Subcutaneous abdominal adipose tissue (tissue), 5 donors: ENCODE results near the gene SSBP3.

ENCODE experiments used
- H3K27ac ChIP-seq: one replicate; pipeline ENCODE4 v1.7.0; 2013; ENCODE audit warnings: low read depth, mild to moderate bottlenecking, inconsistent platforms, low read length, moderate library complexity
- H3K27me3 ChIP-seq, 5 donors: one replicate each; pipeline ENCODE4 v1.7.0; 2013; ENCODE audit warnings: low read length in 5 of 5, inconsistent platforms in 1 of 5; ENCODE audit not compliant: control insufficient read depth in 5 of 5, insufficient read depth in 4 of 5
- H3K36me3 ChIP-seq, 5 donors: one replicate each; pipeline ENCODE4 v1.7.0; 2013; ENCODE audit warnings: low read length in 5 of 5; ENCODE audit not compliant: control insufficient read depth in 5 of 5, insufficient read depth in 5 of 5
- H3K4me1 ChIP-seq, 5 donors: one replicate each; pipeline ENCODE4 v1.7.0; 2013; ENCODE audit warnings: low read length in 5 of 5, mild to moderate bottlenecking in 3 of 5, moderate library complexity in 1 of 5; ENCODE audit not compliant: control insufficient read depth in 5 of 5, insufficient read depth in 5 of 5
- H3K4me3 ChIP-seq, 5 donors: one replicate each; pipeline ENCODE4 v1.7.0; 2013; ENCODE audit warnings: low read length in 5 of 5, low read depth in 1 of 5
- H3K9ac ChIP-seq, 5 donors: one replicate each; pipeline ENCODE4 v1.7.0; 2013; ENCODE audit warnings: low read length in 5 of 5, mild to moderate bottlenecking in 4 of 5, moderate library complexity in 3 of 5
- H3K9me3 ChIP-seq, 5 donors: one replicate each; pipeline ENCODE4 v1.7.0; 2013; ENCODE audit warnings: low read length in 5 of 5; ENCODE audit not compliant: control insufficient read depth in 5 of 5
- donor health status: healthy.
- donor health status: healthy.
- donor health status: healthy.
- donor health status: healthy.
- donor health status: healthy.

The SSBP3 gene

DNA sequence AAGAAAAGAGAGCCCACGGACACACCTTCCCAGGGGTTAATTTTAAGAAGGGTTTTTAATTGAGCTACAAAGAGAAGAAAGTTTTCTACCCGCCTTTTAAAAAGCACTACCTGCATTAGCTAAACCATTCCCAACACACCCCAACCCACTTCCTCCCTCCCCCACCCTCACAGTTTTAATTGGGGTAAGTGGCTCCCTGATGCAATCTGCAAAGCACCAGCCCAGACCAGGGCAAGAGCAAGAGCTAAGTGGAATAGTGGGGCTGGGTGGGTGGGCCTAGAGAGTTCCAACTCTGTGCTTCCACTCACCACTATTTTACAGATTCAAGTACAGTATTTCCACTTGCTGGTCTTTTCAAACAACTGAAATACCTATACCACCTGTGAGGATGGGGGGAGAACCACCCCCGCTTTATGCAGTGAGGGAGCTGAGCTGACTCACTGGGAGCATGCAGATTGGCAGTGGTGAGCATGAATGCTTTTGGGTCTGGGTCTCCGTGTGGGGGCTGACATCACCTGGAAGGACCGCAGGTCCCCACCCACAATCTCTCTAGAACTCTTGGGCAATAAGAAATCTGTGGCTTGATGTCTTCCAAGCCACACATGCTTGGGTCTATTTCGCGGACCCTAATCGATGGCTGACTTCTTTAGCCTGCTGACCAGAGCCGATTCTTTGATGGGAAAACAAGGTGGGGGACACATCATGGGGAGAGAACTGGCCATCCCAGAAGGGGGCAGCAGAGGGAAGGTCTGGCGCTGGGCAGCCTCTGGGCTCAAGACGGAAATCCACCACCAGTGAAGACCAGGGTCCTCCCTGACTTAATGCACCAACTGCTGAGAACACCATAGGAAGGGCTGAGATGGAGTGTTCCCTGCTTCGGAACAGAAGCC, 95.5 kb downstream of the SSBP3 start:
- no peaks in the 10 kb centered on the region for H3K27me3 ChIP-seq
- no peaks in the 10 kb centered on the region for H3K9me3 ChIP-seq
- H3K4me1 ChIP-seq: peaks cover 6 to 46% (median 39%) of the 10 kb centered on the region in 5 donors
- no peak overlapping the region for H3K27ac ChIP-seq
- H3K9ac ChIP-seq: no peak overlapping the region
- no peak overlapping the region for H3K4me3 ChIP-seq
- H3K36me3 ChIP-seq: no peaks in the 10 kb centered on the region

DNA sequence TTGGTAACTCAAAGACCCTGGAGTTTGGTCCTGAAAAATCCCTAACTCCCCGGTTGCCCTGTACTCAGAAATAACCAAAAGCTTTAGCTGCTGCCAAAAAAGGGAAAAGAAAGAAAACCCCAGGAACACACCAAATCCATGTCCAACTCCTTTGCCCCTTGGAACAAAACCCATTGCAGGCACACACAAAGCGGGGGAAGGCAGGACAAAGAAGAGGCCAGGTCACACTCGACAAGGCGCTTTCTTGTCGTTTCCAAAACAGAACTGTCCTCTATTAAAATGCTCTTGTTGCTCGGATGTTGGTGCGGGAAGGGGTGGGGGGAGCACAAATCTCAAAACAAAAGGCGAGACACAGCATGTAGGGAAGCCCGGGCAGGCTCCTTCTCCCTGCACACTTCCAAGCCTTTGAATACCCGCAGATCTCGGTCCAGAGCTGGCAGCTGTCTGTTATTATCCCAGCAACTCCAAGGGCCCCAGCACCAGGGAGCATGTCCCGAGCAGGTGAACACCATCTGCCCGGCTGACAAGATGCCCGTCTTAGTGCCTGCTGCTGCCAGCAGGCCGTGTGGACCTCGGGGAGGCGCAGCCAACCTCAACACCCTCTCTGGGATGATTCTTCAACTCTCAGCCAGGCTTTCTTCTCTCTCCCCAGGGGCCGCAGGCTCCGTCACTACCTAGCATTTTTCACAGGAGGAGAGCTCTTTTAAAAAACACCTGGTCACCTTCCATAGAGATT, 96.4 kb downstream of the SSBP3 start:
- no peaks in the 10 kb centered on the region for H3K27me3 ChIP-seq
- peaks cover 6 to 44% (median 39%) of the 10 kb centered on the region in 5 donors for H3K4me1 ChIP-seq
- H3K36me3 ChIP-seq: no peaks in the 10 kb centered on the region
- no peak overlapping the region for H3K4me3 ChIP-seq
- H3K9ac ChIP-seq: no peak overlapping the region
- H3K27ac ChIP-seq: no peak overlapping the region
- no peaks in the 10 kb centered on the region for H3K9me3 ChIP-seq

DNA sequence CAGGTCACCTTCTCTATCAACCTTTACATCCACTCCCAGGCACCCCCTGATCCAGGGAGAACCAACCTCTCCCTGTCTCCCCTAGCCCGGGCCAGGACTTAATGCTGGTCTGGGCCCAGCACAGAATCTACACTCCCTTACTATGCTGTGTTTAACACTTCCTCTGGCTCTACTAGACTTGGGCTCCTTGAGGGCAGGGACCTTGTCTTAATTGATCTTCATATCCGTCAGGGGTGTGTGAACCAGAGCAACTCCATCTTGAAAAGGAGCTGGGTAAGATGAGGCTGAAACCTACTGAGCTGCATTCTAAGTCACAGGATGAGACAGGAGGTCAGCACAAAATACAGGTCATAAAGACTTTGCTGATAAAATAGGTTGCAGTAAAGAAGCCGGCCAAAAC, 98.9 kb downstream of the SSBP3 start:
- Histone ChIP-seq H3K27me3 (no peaks in the 10 kb centered on the region), H3K27ac (no peak overlapping the region), H3K9ac (no peak overlapping the region), H3K9me3 (no peaks in the 10 kb centered on the region), H3K4me3 (no peak overlapping the region), H3K36me3 (no peaks in the 10 kb centered on the region), H3K4me1 (peaks cover 3 to 46% (median 37%) of the 10 kb centered on the region in 5 donors)

DNA sequence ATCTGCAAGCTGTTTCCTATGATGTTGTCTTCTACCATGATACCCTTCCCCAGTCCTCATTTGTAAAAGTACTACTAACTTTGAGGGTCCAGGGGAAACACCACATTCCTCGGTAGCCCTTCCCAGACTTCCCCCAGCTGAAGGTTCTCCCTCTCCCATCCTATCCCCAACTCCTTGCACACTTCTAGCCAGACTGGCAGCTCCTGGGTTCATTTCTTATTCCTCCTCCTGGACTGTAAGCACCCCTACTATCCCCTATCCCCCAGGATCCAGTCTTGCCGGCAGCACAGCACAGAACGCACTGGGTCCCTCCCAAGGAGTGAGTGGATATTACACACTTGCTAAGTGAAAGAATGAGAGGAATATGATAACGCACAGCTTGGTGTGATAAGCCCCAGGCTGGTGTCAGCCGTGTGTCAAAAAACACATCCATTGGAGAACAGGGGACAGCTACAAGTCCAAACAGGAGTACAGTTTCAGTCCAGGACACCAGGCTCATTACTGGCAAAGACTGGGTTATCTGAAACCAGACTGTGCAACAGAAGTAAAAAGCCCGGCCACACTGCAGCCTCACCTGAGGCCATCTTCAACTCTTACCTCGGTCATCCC, 100.2 kb downstream of the SSBP3 start:
- no peak overlapping the region for H3K9ac ChIP-seq
- no peak overlapping the region for H3K4me3 ChIP-seq
- H3K4me1 ChIP-seq: peaks cover 1 to 37% (median 26%) of the 10 kb centered on the region in 5 donors
- no peak overlapping the region for H3K27ac ChIP-seq
- no peaks in the 10 kb centered on the region for H3K36me3 ChIP-seq
- H3K27me3 ChIP-seq: no peaks in the 10 kb centered on the region
- no peaks in the 10 kb centered on the region for H3K9me3 ChIP-seq

DNA sequence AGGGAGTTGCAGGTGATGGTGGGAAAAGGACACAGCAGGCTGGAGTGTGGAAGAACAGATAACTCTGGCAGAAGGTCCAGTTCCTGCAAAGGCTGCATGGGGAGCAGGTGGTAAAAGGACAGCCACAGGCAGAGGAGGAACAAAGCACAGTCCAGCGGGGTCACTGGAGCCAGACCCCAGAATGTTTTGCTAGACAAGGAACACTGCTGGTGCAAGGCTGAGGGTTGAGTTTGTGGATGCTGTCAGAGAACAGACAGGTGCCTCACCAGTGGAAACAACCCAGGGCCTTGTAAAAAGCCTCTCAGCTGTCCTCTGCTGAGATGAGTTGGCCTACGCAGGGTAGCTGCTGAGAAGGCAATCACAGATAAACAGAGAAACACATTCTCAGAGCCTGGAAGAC, 101.7 kb downstream of the SSBP3 start:
- Histone ChIP-seq H3K27ac (no peak overlapping the region), H3K9ac (no peak overlapping the region), H3K27me3 (no peaks in the 10 kb centered on the region), H3K9me3 (no peaks in the 10 kb centered on the region), H3K4me3 (no peak overlapping the region), H3K4me1 (peaks cover 0 to 24% (median 18%) of the 10 kb centered on the region in 5 donors), H3K36me3 (no peaks in the 10 kb centered on the region)

DNA sequence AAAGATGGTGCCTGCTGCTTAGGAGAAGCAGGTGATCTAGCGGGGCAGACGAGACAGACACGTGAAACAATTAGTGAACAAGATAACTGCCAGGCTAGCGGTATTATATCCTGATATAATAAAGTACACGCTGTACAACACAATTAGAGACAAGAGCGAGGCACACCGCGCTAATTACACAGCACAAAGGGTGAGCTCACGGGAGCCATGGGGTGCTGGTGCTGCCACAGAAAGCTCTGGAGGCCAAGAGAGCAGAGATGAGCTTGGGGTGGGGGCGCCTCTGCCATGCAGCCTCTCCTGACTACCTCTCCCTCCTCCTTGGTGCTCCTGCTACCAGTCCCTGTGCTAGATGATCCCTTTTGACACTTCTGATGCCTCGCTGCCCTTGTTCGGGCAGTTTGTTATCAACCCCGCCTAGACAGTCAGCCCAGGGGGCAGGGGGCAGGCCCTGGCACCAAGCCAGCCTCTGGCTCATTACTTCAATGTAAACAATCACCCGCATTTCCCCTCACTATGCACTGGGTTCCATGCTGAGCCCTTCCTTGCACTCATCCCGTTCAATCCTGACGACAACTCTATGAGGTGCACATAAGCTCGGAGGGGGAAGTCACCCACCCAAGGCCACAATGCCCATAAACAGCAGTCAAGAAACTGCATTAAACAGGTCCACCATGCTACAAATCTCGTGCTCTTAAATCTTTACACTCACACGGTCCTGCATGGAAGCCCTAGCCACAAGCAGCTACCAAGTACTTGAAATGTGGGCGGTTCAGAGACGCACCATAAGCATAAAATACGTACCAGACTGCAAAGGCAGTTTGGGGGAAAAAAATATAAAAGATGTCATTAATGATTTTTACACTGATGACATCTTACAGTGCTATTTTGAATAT, 103.0 kb downstream of the SSBP3 start:
- H3K4me1 ChIP-seq: peaks cover 2 to 25% (median 24%) of the 10 kb centered on the region in 5 donors
- no peak overlapping the region for H3K4me3 ChIP-seq
- no peaks in the 10 kb centered on the region for H3K27me3 ChIP-seq
- no peak overlapping the region for H3K27ac ChIP-seq
- no peak overlapping the region for H3K9ac ChIP-seq
- H3K9me3 ChIP-seq: no peaks in the 10 kb centered on the region
- H3K36me3 ChIP-seq: no peaks in the 10 kb centered on the region

DNA sequence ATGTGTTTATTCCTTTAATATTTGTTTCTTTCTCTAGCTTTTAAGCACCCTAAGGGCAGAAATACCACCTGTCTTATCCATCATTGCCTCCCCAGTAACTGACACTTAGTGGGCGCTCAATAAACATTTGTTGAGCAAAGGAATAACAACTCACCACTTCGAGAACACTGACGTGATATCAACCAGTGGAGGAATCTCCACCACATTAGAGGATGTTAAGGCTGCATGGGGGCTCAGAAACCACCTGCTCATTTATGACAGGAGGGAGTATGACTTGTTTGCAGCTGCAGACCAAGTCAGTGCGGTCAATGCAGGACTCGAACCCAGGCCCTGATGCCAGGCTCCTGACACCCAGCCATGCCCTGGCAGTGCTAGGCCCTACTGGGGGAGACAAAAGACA, 103.6 kb downstream of the SSBP3 start:
- H3K36me3 ChIP-seq: no peaks in the 10 kb centered on the region
- no peak overlapping the region for H3K9ac ChIP-seq
- H3K4me3 ChIP-seq: no peak overlapping the region
- no peaks in the 10 kb centered on the region for H3K27me3 ChIP-seq
- no peak overlapping the region for H3K27ac ChIP-seq
- H3K9me3 ChIP-seq: no peaks in the 10 kb centered on the region
- peaks cover 3 to 31% (median 24%) of the 10 kb centered on the region in 5 donors for H3K4me1 ChIP-seq

DNA sequence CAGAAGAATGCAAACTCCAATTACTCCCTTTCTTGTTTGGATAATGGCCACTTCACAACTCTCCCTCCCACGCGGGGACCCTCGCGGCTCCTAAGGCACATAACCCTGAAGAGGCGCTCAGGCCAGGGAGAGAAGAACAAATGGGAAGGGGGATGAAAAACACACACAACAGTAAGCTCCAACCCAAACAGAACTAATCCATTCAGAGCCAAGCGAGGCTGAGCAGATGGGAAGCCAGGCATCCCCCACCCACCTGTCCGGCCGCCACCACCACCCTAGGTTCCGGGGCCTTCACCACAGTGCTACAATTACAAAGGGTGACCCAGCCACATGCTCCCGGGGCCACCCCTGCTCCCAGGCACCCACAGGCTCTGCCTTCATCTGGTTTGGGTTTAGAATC, 104.7 kb downstream of the SSBP3 start:
- Histone ChIP-seq H3K4me3 (no peak overlapping the region), H3K27me3 (no peaks in the 10 kb centered on the region), H3K36me3 (no peaks in the 10 kb centered on the region), H3K4me1 (peaks cover 3 to 32% (median 25%) of the 10 kb centered on the region in 5 donors), H3K27ac (no peak overlapping the region), H3K9me3 (no peaks in the 10 kb centered on the region), H3K9ac (no peak overlapping the region)

DNA sequence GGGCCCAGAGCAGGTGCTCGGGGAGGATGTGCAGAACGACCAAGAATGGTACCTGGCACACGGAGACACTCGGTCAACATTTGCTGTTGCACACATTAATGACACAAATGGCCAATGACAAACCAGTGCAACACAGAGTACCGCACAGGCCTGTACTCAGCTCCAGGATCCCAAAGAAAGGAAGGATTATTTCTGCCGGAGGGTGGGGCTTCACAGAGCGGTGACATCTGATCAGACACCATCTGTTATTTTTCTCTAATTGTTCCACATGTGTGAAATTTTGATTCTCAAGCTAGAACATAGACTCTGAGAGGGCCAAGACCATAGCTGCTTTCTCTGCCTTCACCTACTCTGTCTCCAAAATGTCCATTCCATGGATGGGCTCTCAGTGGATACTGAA, 105.8 kb downstream of the SSBP3 start:
- H3K4me1 ChIP-seq: peaks cover 3 to 41% (median 29%) of the 10 kb centered on the region in 5 donors
- no peaks in the 10 kb centered on the region for H3K27me3 ChIP-seq
- H3K36me3 ChIP-seq: no peaks in the 10 kb centered on the region
- no peak overlapping the region for H3K9ac ChIP-seq
- H3K9me3 ChIP-seq: no peaks in the 10 kb centered on the region
- H3K4me3 ChIP-seq: no peak overlapping the region
- no peak overlapping the region for H3K27ac ChIP-seq
